HEK293 (cell line): ENCODE measurements around the gene SYNGR1.

Experiments
- CTCF ChIA-PET: fragments of 350-600 bp; formaldehyde crosslinking; extraction: SDS; loops from one replicate; lab custom pipeline; 2021; ENCODE audit warnings: antibody characterized with exemption; lab: Yijun Ruan, JAX
- POLR2A ChIA-PET: fragments of 300-600 bp; formaldehyde crosslinking; extraction: SDS; loops from one replicate; lab custom pipeline; 2020; ENCODE audit warnings: antibody characterized with exemption, inconsistent platforms; lab: Yijun Ruan, JAX
- H3K27ac ChIP-seq: fragments of 200-500 bp; sonication (Bioruptor generic); 2 replicates; pipeline ENCODE4 v1.5.1; 2014; ENCODE audit warnings: low read depth, low read length, control low read depth, inconsistent platforms; ENCODE audit errors: extremely low read depth
- H3K36me3 ChIP-seq, 2 experiments: fragments of 200-500 bp in 1 of 2; sonication (Bioruptor generic) in 1 of 2; 1 replicate in 1 of 2; 2 replicates in 1 of 2; pipeline ENCODE4 v1.5.1; 2014 to 2017; ENCODE audit warnings: inconsistent platforms in 2 of 2, low read length in 2 of 2; ENCODE audit not compliant: control insufficient read depth in 2 of 2, insufficient read depth in 1 of 2
- H3K4me1 ChIP-seq: fragments of 200-500 bp; sonication (Bioruptor generic); 2 replicates; pipeline ENCODE4 v1.5.1; 2014; ENCODE audit warnings: mild to moderate bottlenecking, low read length, inconsistent platforms; ENCODE audit not compliant: control insufficient read depth, insufficient read depth
- H3K4me3 ChIP-seq: 2 replicates; pipeline ENCODE4 v1.5.1; 2011; ENCODE audit warnings: low read depth, mild to moderate bottlenecking, control low read depth, low read length, moderate library complexity
- H3K9me3 ChIP-seq: fragments of 200-500 bp; sonication (Bioruptor generic); 2 replicates; pipeline ENCODE4 v1.5.1; 2014; ENCODE audit warnings: low read depth, low read length, inconsistent platforms; ENCODE audit not compliant: control insufficient read depth, insufficient read depth
- EGR2 ChIP-seq: fragments of 450-650 bp; formaldehyde crosslinking; IDR thresholded peaks from 2 replicates; pipeline ENCODE4 v1.5.1; 2016; ENCODE audit warnings: low read depth, missing biosample characterization, missing genetic modification characterization
- FEZF1 ChIP-seq: fragments of 450-650 bp; formaldehyde crosslinking; IDR thresholded peaks from 2 replicates; pipeline ENCODE4 v1.5.1; 2016; ENCODE audit warnings: missing biosample characterization, missing genetic modification characterization
- MYNN ChIP-seq: fragments of 450-650 bp; formaldehyde crosslinking; IDR thresholded peaks from 2 replicates; pipeline ENCODE4 v1.5.1; 2016; ENCODE audit warnings: missing biosample characterization, missing genetic modification characterization, borderline replicate concordance
- OVOL3 ChIP-seq: fragments of 450-650 bp; formaldehyde crosslinking; IDR thresholded peaks from 2 replicates; pipeline ENCODE4 v1.5.1; 2016; ENCODE audit warnings: missing biosample characterization, missing genetic modification characterization
- TCF7L2 ChIP-seq: IDR thresholded peaks from 2 replicates; pipeline ENCODE4 v1.6.1; 2011; ENCODE audit warnings: low read depth, mild to moderate bottlenecking, inconsistent platforms, low read length, moderate library complexity, borderline replicate concordance
- ZBTB48 ChIP-seq: fragments of 450-650 bp; formaldehyde crosslinking; IDR thresholded peaks from 2 replicates; pipeline ENCODE4 v1.5.1; 2016; ENCODE audit warnings: missing biosample characterization, missing genetic modification characterization
- ZFP3 ChIP-seq: fragments of 450-650 bp; formaldehyde crosslinking; IDR thresholded peaks from 2 replicates; pipeline ENCODE4 v1.5.1; 2016; ENCODE audit warnings: low read depth, missing biosample characterization, missing genetic modification characterization
- ZNF174 ChIP-seq: fragments of 450-650 bp; formaldehyde crosslinking; IDR thresholded peaks from 2 replicates; pipeline ENCODE4 v1.5.0; 2017; ENCODE audit warnings: missing biosample characterization, mild to moderate bottlenecking, missing genetic modification characterization
- ZNF341 ChIP-seq: fragments of 450-650 bp; formaldehyde crosslinking; IDR thresholded peaks from 2 replicates; pipeline ENCODE4; 2016; ENCODE audit warnings: low read depth, missing biosample characterization, missing genetic modification characterization
- ZNF37A ChIP-seq: fragments of 450-650 bp; IDR thresholded peaks from 2 replicates; pipeline ENCODE4 v1.5.1; 2018; ENCODE audit warnings: missing biosample characterization, missing genetic modification characterization
- ZNF529 ChIP-seq: fragments of 450-650 bp; formaldehyde crosslinking; IDR thresholded peaks from 2 replicates; pipeline ENCODE4 v1.5.1; 2017; ENCODE audit warnings: missing genetic modification characterization, missing biosample characterization; ENCODE audit not compliant: insufficient replicate concordance
- ZNF621 ChIP-seq: fragments of 450-650 bp; formaldehyde crosslinking; IDR thresholded peaks from 2 replicates; pipeline ENCODE4 v1.5.1; 2017; ENCODE audit warnings: missing biosample characterization, missing genetic modification characterization
- ZNF707 ChIP-seq: fragments of 450-650 bp; formaldehyde crosslinking; IDR thresholded peaks from 2 replicates; pipeline ENCODE4 v1.5.1; 2016; ENCODE audit warnings: missing biosample characterization, missing genetic modification characterization
- TF ChIP-seq, protein P1 (sequence below): fragments of 450-650 bp; formaldehyde crosslinking; IDR thresholded peaks from 2 replicates; pipeline ENCODE4 v1.5.1; 2017; ENCODE audit warnings: missing biosample characterization, missing genetic modification characterization
- TF ChIP-seq, protein P2 (sequence below): fragments of 450-650 bp; formaldehyde crosslinking; IDR thresholded peaks from 2 replicates; pipeline ENCODE4 v1.5.1; 2016; ENCODE audit warnings: missing biosample characterization, missing genetic modification characterization, borderline replicate concordance
- TF ChIP-seq, protein P3 (sequence below): fragments of 450-650 bp; formaldehyde crosslinking; IDR thresholded peaks from 2 replicates; pipeline ENCODE4 v1.5.1; 2016; ENCODE audit warnings: missing biosample characterization, missing genetic modification characterization
- TF ChIP-seq, protein P4 (sequence below): fragments of 450-650 bp; formaldehyde crosslinking; IDR thresholded peaks from 2 replicates; pipeline ENCODE4 v1.5.1; 2017; ENCODE audit warnings: missing biosample characterization, missing genetic modification characterization
- TF ChIP-seq, protein P5 (sequence below): IDR thresholded peaks from 2 replicates; pipeline ENCODE4 v1.6.1; 2011; ENCODE audit warnings: mild to moderate bottlenecking, low read depth, low read length, borderline replicate concordance
- TF ChIP-seq, protein P6 (sequence below): fragments of 450-650 bp; formaldehyde crosslinking; IDR thresholded peaks from 2 replicates; pipeline ENCODE4 v1.5.1; 2016; ENCODE audit warnings: missing biosample characterization, missing genetic modification characterization

SYNGR1 gene

DNA sequence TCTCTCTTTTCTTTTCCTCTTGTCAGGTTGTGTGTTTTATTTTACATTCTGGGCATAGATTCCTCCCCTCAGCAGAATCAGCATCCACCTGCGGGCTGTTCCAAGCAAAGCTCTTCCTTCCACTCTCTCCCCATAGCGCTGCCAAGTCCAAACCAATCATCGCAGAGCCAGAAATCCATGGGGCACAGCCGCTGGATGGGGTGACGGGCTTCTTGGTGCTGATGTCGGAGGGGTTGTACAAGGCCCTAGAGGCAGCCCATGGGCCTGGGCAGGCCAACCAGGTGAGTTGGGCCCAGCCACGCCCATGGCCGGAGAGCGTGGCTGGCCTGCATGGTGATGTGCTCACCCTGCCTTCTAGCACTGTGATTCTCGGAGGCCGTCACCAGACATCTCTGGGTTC, 71.9 kb downstream of the SYNGR1 start (continued):
- TF ChIP-seq, protein P1, sequence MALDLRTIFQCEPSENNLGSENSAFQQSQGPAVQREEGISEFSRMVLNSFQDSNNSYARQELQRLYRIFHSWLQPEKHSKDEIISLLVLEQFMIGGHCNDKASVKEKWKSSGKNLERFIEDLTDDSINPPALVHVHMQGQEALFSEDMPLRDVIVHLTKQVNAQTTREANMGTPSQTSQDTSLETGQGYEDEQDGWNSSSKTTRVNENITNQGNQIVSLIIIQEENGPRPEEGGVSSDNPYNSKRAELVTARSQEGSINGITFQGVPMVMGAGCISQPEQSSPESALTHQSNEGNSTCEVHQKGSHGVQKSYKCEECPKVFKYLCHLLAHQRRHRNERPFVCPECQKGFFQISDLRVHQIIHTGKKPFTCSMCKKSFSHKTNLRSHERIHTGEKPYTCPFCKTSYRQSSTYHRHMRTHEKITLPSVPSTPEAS (tag by site-specific recombination) = no peak
- TF ChIP-seq ZBTB48 (no peak), ZNF341 (tag by site-specific recombination) (no peak), ZNF37A (no peak)
- TF ChIP-seq, protein P2, sequence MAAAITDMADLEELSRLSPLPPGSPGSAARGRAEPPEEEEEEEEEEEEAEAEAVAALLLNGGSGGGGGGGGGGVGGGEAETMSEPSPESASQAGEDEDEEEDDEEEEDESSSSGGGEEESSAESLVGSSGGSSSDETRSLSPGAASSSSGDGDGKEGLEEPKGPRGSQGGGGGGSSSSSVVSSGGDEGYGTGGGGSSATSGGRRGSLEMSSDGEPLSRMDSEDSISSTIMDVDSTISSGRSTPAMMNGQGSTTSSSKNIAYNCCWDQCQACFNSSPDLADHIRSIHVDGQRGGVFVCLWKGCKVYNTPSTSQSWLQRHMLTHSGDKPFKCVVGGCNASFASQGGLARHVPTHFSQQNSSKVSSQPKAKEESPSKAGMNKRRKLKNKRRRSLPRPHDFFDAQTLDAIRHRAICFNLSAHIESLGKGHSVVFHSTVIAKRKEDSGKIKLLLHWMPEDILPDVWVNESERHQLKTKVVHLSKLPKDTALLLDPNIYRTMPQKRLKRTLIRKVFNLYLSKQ (tag by site-specific recombination) = no peak
- TF ChIP-seq, all 188 proteins: peak for 0

DNA sequence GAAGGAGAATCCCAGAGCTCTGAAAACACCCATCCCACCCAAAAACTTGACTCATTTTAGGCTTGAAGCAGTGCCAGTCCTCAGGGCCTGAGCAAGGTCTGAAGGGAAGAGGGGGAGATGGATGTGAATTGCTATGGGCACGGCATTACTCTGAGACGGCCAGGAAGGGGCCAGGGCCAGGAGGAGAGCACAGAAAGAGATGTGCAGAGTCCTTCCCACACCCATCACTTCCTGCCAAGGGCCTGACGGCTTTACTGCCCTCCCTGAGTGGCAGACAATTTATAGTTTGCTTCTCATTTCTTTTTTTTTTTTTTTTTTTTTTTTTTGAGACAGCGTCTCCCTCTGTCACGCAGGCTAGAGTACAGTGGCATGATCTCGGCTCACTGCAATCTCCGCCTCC, 72.3 kb downstream of the SYNGR1 start:
- H3K4me1 ChIP-seq = no peaks in the 10 kb centered on the region
- TF ChIP-seq, protein P3, sequence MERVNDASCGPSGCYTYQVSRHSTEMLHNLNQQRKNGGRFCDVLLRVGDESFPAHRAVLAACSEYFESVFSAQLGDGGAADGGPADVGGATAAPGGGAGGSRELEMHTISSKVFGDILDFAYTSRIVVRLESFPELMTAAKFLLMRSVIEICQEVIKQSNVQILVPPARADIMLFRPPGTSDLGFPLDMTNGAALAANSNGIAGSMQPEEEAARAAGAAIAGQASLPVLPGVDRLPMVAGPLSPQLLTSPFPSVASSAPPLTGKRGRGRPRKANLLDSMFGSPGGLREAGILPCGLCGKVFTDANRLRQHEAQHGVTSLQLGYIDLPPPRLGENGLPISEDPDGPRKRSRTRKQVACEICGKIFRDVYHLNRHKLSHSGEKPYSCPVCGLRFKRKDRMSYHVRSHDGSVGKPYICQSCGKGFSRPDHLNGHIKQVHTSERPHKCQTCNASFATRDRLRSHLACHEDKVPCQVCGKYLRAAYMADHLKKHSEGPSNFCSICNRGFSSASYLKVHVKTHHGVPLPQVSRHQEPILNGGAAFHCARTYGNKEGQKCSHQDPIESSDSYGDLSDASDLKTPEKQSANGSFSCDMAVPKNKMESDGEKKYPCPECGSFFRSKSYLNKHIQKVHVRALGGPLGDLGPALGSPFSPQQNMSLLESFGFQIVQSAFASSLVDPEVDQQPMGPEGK = no peak
- TF ChIP-seq OVOL3 (tag by site-specific recombination) (no peak), ZNF529 (tag by site-specific recombination) (no peak), ZNF621 (tag by site-specific recombination) (no peak), ZNF174 (tag by site-specific recombination) (no peak), MYNN (tag by site-specific recombination) (no peak), EGR2 (tag by site-specific recombination) (no peak)
- TF ChIP-seq, protein P4, sequence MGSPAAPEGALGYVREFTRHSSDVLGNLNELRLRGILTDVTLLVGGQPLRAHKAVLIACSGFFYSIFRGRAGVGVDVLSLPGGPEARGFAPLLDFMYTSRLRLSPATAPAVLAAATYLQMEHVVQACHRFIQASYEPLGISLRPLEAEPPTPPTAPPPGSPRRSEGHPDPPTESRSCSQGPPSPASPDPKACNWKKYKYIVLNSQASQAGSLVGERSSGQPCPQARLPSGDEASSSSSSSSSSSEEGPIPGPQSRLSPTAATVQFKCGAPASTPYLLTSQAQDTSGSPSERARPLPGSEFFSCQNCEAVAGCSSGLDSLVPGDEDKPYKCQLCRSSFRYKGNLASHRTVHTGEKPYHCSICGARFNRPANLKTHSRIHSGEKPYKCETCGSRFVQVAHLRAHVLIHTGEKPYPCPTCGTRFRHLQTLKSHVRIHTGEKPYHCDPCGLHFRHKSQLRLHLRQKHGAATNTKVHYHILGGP = no peak
- H3K4me3 ChIP-seq = no peak overlapping the region
- peaks cover 45 to 79% of the 10 kb centered on the region in 2 experiments; a peak in 2 of 3 replicates for H3K36me3 ChIP-seq
- ChIA-PET POLR2A (interaction anchor here (1.6 kb wide), 1 partner anchor 22 kb away, joined by 3 read pairs; the partner anchor contains the start of gene TAB1), CTCF (interaction anchor here (0.5 to 0.6 kb wide), 2 partner anchors 79 to 589 kb away, joined by 3 read pairs; no protein-coding TSS in a partner anchor)
- H3K9me3 ChIP-seq = no peaks in the 10 kb centered on the region
- H3K27ac ChIP-seq = no peak overlapping the region

DNA sequence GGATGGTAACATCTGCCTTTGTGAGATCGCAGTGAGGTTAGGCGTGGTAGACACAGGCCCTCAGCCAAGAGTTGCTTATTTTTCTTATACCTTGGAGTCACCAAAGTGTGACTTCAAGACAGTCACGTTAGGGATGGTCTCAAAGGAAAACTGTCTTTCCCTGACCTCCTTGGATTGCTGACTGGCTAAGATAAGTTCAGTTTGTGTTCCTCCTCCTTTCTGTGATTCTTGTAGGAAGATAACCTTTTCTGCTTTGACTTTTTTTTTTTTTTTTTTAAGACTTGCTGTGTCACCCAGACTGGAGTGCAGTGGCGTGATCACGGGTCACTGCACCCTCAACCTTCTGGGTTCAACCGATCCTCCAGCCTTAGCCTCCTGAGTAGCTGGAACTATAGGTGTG, 72.9 kb downstream of the SYNGR1 start:
- Histone ChIP-seq H3K4me3 (no peak overlapping the region), H3K4me1 (no peaks in the 10 kb centered on the region), H3K9me3 (no peaks in the 10 kb centered on the region), H3K36me3 (peaks cover 45 to 81% of the 10 kb centered on the region in 2 experiments; a peak in 2 of 3 replicates), H3K27ac (no peak overlapping the region)
- TF ChIP-seq, protein P3 = no peak
- TF ChIP-seq, protein P5, sequence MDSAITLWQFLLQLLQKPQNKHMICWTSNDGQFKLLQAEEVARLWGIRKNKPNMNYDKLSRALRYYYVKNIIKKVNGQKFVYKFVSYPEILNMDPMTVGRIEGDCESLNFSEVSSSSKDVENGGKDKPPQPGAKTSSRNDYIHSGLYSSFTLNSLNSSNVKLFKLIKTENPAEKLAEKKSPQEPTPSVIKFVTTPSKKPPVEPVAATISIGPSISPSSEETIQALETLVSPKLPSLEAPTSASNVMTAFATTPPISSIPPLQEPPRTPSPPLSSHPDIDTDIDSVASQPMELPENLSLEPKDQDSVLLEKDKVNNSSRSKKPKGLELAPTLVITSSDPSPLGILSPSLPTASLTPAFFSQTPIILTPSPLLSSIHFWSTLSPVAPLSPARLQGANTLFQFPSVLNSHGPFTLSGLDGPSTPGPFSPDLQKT = no peak
- no peak for TF ChIP-seq TCF7L2
- TF ChIP-seq, protein P2 (tag by site-specific recombination) = no peak
- no peak for TF ChIP-seq FEZF1 (tag by site-specific recombination)
- TF ChIP-seq ZNF621 (tag by site-specific recombination) = no peak
- TF ChIP-seq ZFP3 (tag by site-specific recombination) = no peak
- TF ChIP-seq ZBTB48 = no peak
- TF ChIP-seq, protein P6, sequence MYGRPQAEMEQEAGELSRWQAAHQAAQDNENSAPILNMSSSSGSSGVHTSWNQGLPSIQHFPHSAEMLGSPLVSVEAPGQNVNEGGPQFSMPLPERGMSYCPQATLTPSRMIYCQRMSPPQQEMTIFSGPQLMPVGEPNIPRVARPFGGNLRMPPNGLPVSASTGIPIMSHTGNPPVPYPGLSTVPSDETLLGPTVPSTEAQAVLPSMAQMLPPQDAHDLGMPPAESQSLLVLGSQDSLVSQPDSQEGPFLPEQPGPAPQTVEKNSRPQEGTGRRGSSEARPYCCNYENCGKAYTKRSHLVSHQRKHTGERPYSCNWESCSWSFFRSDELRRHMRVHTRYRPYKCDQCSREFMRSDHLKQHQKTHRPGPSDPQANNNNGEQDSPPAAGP (tag by site-specific recombination) = no peak
- TF ChIP-seq ZNF707 = no peak
- POLR2A ChIA-PET = no interaction called here
- CTCF ChIA-PET = interaction anchor here (0.6 kb wide), 2 partner anchors 67 to 588 kb away, joined by 3 read pairs; no protein-coding TSS in a partner anchor
